ENCODE results near the gene PTPRS.

PTPRS gene

GRCh38 chr19:5338656-5339197 is 1.9 kb downstream of the PTPRS start:
- Histone ChIP-seq H3K4me3 (ENCODE audit: low read length) (no peak overlapping the region), H3K4me1 (ENCODE audit: control insufficient read depth, insufficient read depth, low read length) (no peaks in the 10 kb centered on the region), H3K36me3 (ENCODE audit: control insufficient read depth, insufficient read depth, low read length, severe bottlenecking) (no peaks in the 10 kb centered on the region), H3K9ac (ENCODE audit: low read length) (no peak overlapping the region), H3K27me3 (replicated peaks; ENCODE audit: control insufficient read depth, insufficient read depth, low read length) (peaks cover 34% of the 10 kb centered on the region), H3K9me3 (ENCODE audit: control insufficient read depth, low read length) (no peaks in the 10 kb centered on the region)
- no peak for DNase-seq (ENCODE audit: low read depth)

DNA sequence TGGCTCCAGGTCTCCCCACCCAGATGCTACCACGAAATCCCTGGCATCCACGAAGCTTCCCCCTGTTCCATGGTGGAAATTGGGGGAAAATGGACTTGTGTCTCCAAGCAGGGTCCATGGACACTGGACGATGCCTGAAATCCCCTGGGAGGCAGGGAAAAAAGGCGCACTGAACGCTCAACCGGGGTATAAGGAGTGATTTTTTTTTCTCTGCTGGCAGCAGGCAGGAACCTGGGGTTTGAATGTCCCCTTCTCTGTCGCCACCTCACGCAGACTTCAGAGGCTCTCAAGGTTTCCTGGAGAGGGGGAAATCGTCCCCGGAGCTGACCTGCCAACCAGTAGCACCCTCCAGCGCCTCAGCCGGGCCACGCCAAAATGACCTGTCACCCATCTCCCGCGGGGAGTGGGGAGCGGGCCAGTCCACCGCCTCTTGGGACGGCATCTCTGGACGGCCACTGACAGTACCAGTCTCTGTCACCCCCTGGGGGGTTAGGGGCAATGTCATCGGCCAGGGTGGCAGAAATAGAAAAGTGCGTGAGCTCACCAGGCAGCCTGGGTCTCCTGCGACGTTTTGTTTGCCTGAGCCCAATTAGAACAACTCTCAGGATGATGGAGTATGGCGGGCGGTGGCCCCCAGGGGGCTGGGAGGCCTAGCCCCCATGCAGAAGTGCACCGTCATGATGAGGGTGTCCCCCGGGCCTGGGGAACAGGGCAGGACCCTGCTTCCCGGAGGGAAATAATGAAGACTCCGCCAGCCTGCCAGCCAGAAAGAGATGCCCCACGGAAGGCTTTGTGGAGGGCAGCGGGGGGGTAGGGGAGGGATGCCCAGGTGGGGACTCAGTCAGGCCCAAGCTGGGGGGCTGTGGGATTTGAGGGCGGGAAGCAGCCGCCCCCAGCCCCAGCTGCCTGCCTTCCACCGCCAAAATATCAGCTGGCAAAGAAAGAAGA is 2.6 kb downstream of the PTPRS start:
- Histone ChIP-seq H3K9me3 (ENCODE audit: control insufficient read depth, low read length) (no peaks in the 10 kb centered on the region), H3K4me3 (ENCODE audit: low read length) (no peak overlapping the region), H3K36me3 (ENCODE audit: control insufficient read depth, insufficient read depth, low read length, severe bottlenecking) (no peaks in the 10 kb centered on the region), H3K27me3 (replicated peaks; ENCODE audit: control insufficient read depth, insufficient read depth, low read length) (peaks cover 34% of the 10 kb centered on the region), H3K4me1 (ENCODE audit: control insufficient read depth, insufficient read depth, low read length) (no peaks in the 10 kb centered on the region), H3K9ac (ENCODE audit: low read length) (no peak overlapping the region)
- DNase-seq (ENCODE audit: low read depth): no peak

DNA sequence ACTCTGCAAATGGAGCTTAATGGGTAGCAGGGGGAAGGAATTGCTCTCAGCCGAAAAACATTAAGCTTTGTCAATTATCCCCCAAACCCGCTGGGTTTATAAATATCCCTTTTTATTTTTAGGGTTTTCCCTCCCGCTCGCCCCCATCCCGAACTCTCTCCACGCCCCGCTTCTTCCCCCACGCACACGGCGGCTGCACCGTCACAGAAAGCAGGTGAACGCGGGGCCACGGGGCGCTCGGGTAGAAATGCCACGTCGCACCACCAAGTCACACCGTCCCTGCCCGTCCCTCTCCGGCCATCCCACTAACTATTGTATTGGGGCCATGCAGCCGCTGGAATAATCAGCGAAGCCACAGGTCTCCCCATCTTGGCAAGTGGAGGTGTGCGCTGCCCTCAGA is 3.5 kb downstream of the PTPRS start:
- DNase-seq (ENCODE audit: low read depth): no peak
- Histone ChIP-seq H3K27me3 (replicated peaks; ENCODE audit: control insufficient read depth, insufficient read depth, low read length) (peaks cover 34% of the 10 kb centered on the region), H3K4me3 (ENCODE audit: low read length) (no peak overlapping the region), H3K9me3 (ENCODE audit: control insufficient read depth, low read length) (no peaks in the 10 kb centered on the region), H3K9ac (ENCODE audit: low read length) (no peak overlapping the region), H3K36me3 (ENCODE audit: control insufficient read depth, insufficient read depth, low read length, severe bottlenecking) (no peaks in the 10 kb centered on the region), H3K4me1 (ENCODE audit: control insufficient read depth, insufficient read depth, low read length) (no peaks in the 10 kb centered on the region)

DNA sequence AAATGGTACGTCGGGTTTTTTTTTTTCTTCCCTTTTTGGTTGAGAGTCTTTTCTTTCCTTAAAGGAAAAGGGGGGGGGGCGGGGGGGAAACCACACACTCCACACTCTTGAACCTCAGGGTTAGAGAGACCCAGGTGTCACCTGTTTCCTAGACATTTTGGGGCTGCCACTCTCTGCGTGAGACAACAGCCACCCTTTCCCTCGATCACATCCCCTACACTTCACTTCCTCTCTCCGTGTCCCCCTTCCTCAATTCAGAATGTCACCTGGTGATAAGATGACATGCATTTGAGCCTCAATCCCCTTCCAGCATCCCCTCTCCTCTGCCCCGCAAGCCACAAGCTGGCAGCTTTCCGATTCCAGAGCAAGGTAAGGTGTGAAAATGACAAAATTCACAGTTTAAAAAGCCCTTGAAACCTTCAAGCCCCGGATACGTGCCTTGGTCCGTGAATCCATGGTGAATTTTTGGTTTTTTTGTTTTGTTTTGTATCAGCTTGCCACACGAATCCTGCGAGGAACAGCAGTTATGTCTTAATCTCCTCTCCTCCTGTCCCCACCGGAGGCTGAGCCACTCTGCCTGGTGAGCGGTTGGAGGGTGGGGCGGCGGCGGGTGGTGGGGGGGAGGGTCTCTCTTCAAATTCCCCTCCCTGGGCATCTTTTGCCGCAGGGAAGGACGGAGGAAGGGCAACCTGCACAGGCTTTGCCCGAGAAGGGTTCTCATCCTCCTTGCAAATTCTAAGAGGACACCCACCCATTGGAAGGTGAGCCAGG is 4.2 kb downstream of the PTPRS start:
- peaks cover 34% of the 10 kb centered on the region for H3K27me3 ChIP-seq (replicated peaks; ENCODE audit: control insufficient read depth, insufficient read depth, low read length)
- H3K4me3 ChIP-seq (ENCODE audit: low read length): no peak overlapping the region
- no peak for DNase-seq (ENCODE audit: low read depth)
- H3K9me3 ChIP-seq (ENCODE audit: control insufficient read depth, low read length): no peaks in the 10 kb centered on the region
- H3K4me1 ChIP-seq (ENCODE audit: control insufficient read depth, insufficient read depth, low read length): no peaks in the 10 kb centered on the region
- no peak overlapping the region for H3K9ac ChIP-seq (ENCODE audit: low read length)
- no peaks in the 10 kb centered on the region for H3K36me3 ChIP-seq (ENCODE audit: control insufficient read depth, insufficient read depth, low read length, severe bottlenecking)

DNA sequence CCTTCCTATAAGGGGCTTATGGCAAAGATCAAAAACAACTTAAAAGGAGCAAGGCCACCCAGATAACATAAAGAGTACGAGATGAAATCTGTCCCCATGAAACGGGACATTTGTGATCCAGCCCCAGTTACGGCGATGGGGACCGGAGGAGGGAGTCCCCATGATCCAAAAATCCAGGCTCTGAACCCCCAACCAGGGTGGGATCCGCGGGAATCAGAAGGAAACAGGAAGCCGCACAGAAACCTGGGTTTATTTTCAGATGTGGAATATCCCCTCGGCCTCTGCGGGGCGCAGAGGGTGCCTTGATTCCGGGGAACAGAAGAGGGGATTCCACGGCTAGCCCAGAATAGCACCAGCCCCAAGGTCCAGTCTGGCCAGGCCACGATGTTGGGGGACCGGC is 5.0 kb downstream of the PTPRS start:
- H3K9me3 ChIP-seq (ENCODE audit: control insufficient read depth, low read length): no peaks in the 10 kb centered on the region
- H3K27me3 ChIP-seq (replicated peaks; ENCODE audit: control insufficient read depth, insufficient read depth, low read length): peaks cover 34% of the 10 kb centered on the region
- no peak for DNase-seq (ENCODE audit: low read depth)
- H3K9ac ChIP-seq (ENCODE audit: low read length): no peak overlapping the region
- no peaks in the 10 kb centered on the region for H3K4me1 ChIP-seq (ENCODE audit: control insufficient read depth, insufficient read depth, low read length)
- H3K36me3 ChIP-seq (ENCODE audit: control insufficient read depth, insufficient read depth, low read length, severe bottlenecking): no peaks in the 10 kb centered on the region
- H3K4me3 ChIP-seq (ENCODE audit: low read length): no peak overlapping the region

- no peak overlapping the region for H3K4me3 ChIP-seq (ENCODE audit: low read length)
- peaks cover 34% of the 10 kb centered on the region for H3K27me3 ChIP-seq (replicated peaks; ENCODE audit: control insufficient read depth, insufficient read depth, low read length)
- no peaks in the 10 kb centered on the region for H3K4me1 ChIP-seq (ENCODE audit: control insufficient read depth, insufficient read depth, low read length)
- DNase-seq (ENCODE audit: low read depth): no peak
- no peaks in the 10 kb centered on the region for H3K9me3 ChIP-seq (ENCODE audit: control insufficient read depth, low read length)
- no peaks in the 10 kb centered on the region for H3K36me3 ChIP-seq (ENCODE audit: control insufficient read depth, insufficient read depth, low read length, severe bottlenecking)
- H3K9ac ChIP-seq (ENCODE audit: low read length): no peak overlapping the region
These were observed 5.7 kb downstream of the PTPRS start for GRCh38 chr19:5334824-5335500.

GRCh38 chr19:5334366-5334739 is 6.3 kb downstream of the PTPRS start:
- DNase-seq (ENCODE audit: low read depth): no peak
- H3K4me3 ChIP-seq (ENCODE audit: low read length): no peak overlapping the region
- H3K36me3 ChIP-seq (ENCODE audit: control insufficient read depth, insufficient read depth, low read length, severe bottlenecking): no peaks in the 10 kb centered on the region

DNA sequence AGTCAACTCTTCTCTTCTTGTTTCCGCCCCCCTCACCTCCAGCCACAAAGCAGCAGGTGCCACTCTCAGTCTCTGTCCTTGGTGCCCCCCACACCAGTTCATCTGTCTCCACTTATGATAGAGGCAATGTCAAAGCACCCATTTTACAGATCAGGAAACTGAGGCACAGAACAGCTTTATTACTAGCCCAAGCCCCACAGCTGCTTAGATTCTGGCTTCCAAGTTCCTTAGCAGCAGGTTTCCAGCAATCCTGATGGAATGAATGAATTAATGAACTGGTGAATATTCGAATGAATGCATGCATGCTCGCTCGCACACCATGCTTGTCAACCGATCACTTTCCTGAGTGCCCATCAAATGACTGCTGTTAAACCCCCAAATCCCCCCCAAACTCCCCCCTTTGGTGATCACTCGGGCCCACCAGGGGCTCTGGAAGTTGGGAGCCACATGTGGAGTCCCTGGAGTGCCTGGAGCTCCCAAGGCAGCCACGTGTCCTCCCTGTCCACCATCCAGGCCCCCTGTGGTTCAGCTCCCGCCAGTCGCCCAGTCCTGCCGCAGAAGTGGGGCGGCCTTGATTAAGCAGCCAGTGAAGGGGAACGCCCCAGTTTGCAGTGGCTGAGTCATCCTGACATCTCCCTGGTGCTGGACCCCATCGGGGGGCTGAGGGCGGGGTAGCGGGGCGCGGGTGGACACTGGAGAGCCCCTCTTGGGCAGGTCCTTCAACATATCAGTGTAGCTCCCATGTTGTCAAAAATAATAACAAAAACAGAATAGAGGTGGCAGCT is 6.8 kb downstream of the PTPRS start:
- Histone ChIP-seq H3K9me3 (ENCODE audit: control insufficient read depth, low read length) (no peaks in the 10 kb centered on the region), H3K4me1 (ENCODE audit: control insufficient read depth, insufficient read depth, low read length) (no peaks in the 10 kb centered on the region), H3K4me3 (ENCODE audit: low read length) (no peak overlapping the region), H3K27me3 (replicated peaks; ENCODE audit: control insufficient read depth, insufficient read depth, low read length) (peaks cover 31% of the 10 kb centered on the region), H3K36me3 (ENCODE audit: control insufficient read depth, insufficient read depth, low read length, severe bottlenecking) (no peaks in the 10 kb centered on the region), H3K9ac (ENCODE audit: low read length) (no peak overlapping the region)
- DNase-seq (ENCODE audit: low read depth): no peak

More at GRCh38 chr19:5334366-5334739, 6.3 kb downstream of the PTPRS start:
- Histone ChIP-seq H3K9ac (ENCODE audit: low read length) (no peak overlapping the region), H3K4me1 (ENCODE audit: control insufficient read depth, insufficient read depth, low read length) (no peaks in the 10 kb centered on the region), H3K9me3 (ENCODE audit: control insufficient read depth, low read length) (no peaks in the 10 kb centered on the region), H3K27me3 (replicated peaks; ENCODE audit: control insufficient read depth, insufficient read depth, low read length) (peaks cover 34% of the 10 kb centered on the region)

- no peaks in the 10 kb centered on the region for H3K9me3 ChIP-seq (ENCODE audit: control insufficient read depth, low read length)
- H3K9ac ChIP-seq (ENCODE audit: low read length): no peak overlapping the region
- H3K27me3 ChIP-seq (replicated peaks; ENCODE audit: control insufficient read depth, insufficient read depth, low read length): peaks cover 27% of the 10 kb centered on the region
- no peaks in the 10 kb centered on the region for H3K36me3 ChIP-seq (ENCODE audit: control insufficient read depth, insufficient read depth, low read length, severe bottlenecking)
- DNase-seq (ENCODE audit: low read depth): no peak
- no peaks in the 10 kb centered on the region for H3K4me1 ChIP-seq (ENCODE audit: control insufficient read depth, insufficient read depth, low read length)
- no peak overlapping the region for H3K4me3 ChIP-seq (ENCODE audit: low read length)
These were observed 8.1 kb downstream of the PTPRS start for GRCh38 chr19:5332501-5332900.

- Histone ChIP-seq H3K36me3 (ENCODE audit: control insufficient read depth, insufficient read depth, low read length, severe bottlenecking) (no peaks in the 10 kb centered on the region), H3K4me3 (ENCODE audit: low read length) (no peak overlapping the region), H3K9me3 (ENCODE audit: control insufficient read depth, low read length) (no peaks in the 10 kb centered on the region), H3K4me1 (ENCODE audit: control insufficient read depth, insufficient read depth, low read length) (no peaks in the 10 kb centered on the region), H3K9ac (ENCODE audit: low read length) (no peak overlapping the region), H3K27me3 (replicated peaks; ENCODE audit: control insufficient read depth, insufficient read depth, low read length) (peaks cover 30% of the 10 kb centered on the region)
- no peak for DNase-seq (ENCODE audit: low read depth)
These were observed 8.8 kb downstream of the PTPRS start for GRCh38 chr19:5331790-5332189.

All from adipocyte (in vitro differentiated cells).